ENCODE data around the gene CPO.

Gene CPO

DNA sequence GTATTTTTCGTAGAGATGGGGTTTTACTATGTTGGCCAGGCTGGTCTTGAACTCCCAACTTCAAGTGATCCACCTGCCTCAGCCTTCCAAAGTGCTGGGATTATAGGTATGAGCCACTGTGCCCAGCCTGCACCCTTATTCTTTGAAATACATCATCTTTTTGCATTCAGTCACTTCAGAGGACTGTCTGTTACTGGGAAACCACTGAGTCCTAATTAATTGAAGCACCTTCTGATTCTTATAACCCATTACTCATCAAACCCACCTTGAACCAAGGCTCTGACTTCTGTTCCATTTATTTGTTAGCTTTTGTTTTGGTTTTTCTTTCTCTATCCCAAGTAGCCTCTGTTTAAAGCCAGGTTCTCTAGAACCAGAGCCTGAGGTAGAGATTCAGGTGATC lies 49.6 kb downstream of the CPO start:
- H3K4me2 ChIP-seq (ENCODE audit: low read length), result no peak overlapping the region

DNA sequence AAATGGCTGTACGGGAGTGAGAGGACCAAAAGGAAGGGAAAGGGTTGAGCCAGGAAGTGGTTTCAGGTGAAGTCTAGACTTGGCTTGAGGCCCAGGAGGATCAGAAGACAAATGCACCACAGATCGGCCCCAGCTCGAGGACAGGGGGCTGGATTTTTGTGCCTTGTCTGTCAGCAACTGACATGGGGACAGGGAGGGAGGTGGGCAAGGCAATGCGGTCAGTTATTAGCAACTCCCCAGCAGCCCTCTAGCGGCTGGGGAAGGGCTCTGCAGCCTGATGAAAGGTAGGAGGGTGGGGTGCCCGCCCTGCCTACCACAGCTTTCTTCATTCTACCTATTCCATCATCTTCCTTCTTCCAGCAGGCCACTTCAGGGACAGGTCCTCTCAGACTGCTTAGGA lies 50.0 kb downstream of the CPO start:
- Histone ChIP-seq H3K9me3 (ENCODE audit: low read length) (no peaks in the 10 kb centered on the region), H3K27me3 (ENCODE audit: insufficient read depth, low read length) (no peaks in the 10 kb centered on the region), H3K4me2 (ENCODE audit: low read length) (no peak overlapping the region), H3K36me3 (ENCODE audit: insufficient read depth, low read length) (no peaks in the 10 kb centered on the region), H3K4me1 (ENCODE audit: insufficient read depth, low read length, severe bottlenecking) (no peaks in the 10 kb centered on the region), H3F3A (ENCODE audit: insufficient read depth, low read length) (no peaks in the 10 kb centered on the region), H3K79me2 (ENCODE audit: insufficient read depth, low read length) (no peaks in the 10 kb centered on the region), H3K4me3 (ENCODE audit: low read depth, low read length, poor library complexity, severe bottlenecking) (no peak overlapping the region), H2AFZ (ENCODE audit: low read length) (no peak overlapping the region), H3K9me2 (ENCODE audit: low read depth, low read length) (no peaks in the 10 kb centered on the region), H3K9ac (ENCODE audit: low read length) (no peak overlapping the region), H4K20me1 (ENCODE audit: insufficient read depth, low read length) (no peaks in the 10 kb centered on the region), H3K27ac (ENCODE audit: low read depth, low read length, poor library complexity, severe bottlenecking) (no peak overlapping the region)
- TF ChIP-seq, protein P1, sequence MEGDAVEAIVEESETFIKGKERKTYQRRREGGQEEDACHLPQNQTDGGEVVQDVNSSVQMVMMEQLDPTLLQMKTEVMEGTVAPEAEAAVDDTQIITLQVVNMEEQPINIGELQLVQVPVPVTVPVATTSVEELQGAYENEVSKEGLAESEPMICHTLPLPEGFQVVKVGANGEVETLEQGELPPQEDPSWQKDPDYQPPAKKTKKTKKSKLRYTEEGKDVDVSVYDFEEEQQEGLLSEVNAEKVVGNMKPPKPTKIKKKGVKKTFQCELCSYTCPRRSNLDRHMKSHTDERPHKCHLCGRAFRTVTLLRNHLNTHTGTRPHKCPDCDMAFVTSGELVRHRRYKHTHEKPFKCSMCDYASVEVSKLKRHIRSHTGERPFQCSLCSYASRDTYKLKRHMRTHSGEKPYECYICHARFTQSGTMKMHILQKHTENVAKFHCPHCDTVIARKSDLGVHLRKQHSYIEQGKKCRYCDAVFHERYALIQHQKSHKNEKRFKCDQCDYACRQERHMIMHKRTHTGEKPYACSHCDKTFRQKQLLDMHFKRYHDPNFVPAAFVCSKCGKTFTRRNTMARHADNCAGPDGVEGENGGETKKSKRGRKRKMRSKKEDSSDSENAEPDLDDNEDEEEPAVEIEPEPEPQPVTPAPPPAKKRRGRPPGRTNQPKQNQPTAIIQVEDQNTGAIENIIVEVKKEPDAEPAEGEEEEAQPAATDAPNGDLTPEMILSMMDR (IDR thresholded peaks at IDR 0.05; ENCODE audit: low read length), result peak; percentile 77
- TF ChIP-seq EZH2 (IDR thresholded peaks at IDR 0.05; ENCODE audit: borderline replicate concordance, low read length), result no peak

More for the DNA sequence above, 49.6 kb downstream of the CPO start:
- no peak for TF ChIP-seq EZH2 (IDR thresholded peaks at IDR 0.05; ENCODE audit: borderline replicate concordance, low read length)
- TF ChIP-seq, protein P1 (IDR thresholded peaks at IDR 0.05; ENCODE audit: low read length), result no peak
- H3K79me2 ChIP-seq (ENCODE audit: insufficient read depth, low read length), result no peaks in the 10 kb centered on the region
- H3K4me3 ChIP-seq (ENCODE audit: low read depth, low read length, poor library complexity, severe bottlenecking), result no peak overlapping the region
- no peaks in the 10 kb centered on the region for H3K4me1 ChIP-seq (ENCODE audit: insufficient read depth, low read length, severe bottlenecking)
- no peaks in the 10 kb centered on the region for H3K9me2 ChIP-seq (ENCODE audit: low read depth, low read length)
- H3K36me3 ChIP-seq (ENCODE audit: insufficient read depth, low read length), result no peaks in the 10 kb centered on the region
- no peak overlapping the region for H3K27ac ChIP-seq (ENCODE audit: low read depth, low read length, poor library complexity, severe bottlenecking)
- H3K9ac ChIP-seq (ENCODE audit: low read length), result no peak overlapping the region
- H3K27me3 ChIP-seq (ENCODE audit: insufficient read depth, low read length), result no peaks in the 10 kb centered on the region
- no peaks in the 10 kb centered on the region for H3F3A ChIP-seq (ENCODE audit: insufficient read depth, low read length)
- no peaks in the 10 kb centered on the region for H4K20me1 ChIP-seq (ENCODE audit: insufficient read depth, low read length)
- H3K9me3 ChIP-seq (ENCODE audit: low read length), result no peaks in the 10 kb centered on the region
- H2AFZ ChIP-seq (ENCODE audit: low read length), result no peak overlapping the region

DNA sequence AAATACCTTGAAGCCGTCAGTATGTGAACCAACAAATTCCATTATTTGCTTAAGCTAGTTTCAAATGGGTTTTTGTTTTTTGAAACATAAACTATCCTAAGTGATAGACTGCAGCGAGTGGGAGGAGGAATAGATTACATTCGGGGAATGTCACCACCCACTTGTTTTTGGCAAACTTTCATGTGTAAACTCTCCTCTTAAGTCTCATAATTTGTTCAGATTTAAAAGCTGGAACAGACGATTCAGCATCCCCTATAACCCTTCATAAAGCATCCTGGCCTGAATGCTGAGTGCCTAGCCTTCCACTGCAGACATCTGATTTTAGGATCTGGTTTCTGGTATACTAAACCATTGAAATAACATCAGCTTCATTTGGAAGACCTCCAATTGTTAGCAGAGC lies 51.0 kb downstream of the CPO start:
- no peaks in the 10 kb centered on the region for H3K79me2 ChIP-seq (ENCODE audit: insufficient read depth, low read length)
- no peaks in the 10 kb centered on the region for H3K36me3 ChIP-seq (ENCODE audit: insufficient read depth, low read length)
- H2AFZ ChIP-seq (ENCODE audit: low read length), result no peak overlapping the region
- H3K9me3 ChIP-seq (ENCODE audit: low read length), result no peaks in the 10 kb centered on the region
- no peaks in the 10 kb centered on the region for H3K9me2 ChIP-seq (ENCODE audit: low read depth, low read length)
- no peak overlapping the region for H3K4me2 ChIP-seq (ENCODE audit: low read length)
- H3K4me1 ChIP-seq (ENCODE audit: insufficient read depth, low read length, severe bottlenecking), result no peaks in the 10 kb centered on the region
- no peaks in the 10 kb centered on the region for H4K20me1 ChIP-seq (ENCODE audit: insufficient read depth, low read length)
- no peak overlapping the region for H3K27ac ChIP-seq (ENCODE audit: low read depth, low read length, poor library complexity, severe bottlenecking)
- H3K27me3 ChIP-seq (ENCODE audit: insufficient read depth, low read length), result no peaks in the 10 kb centered on the region
- no peaks in the 10 kb centered on the region for H3F3A ChIP-seq (ENCODE audit: insufficient read depth, low read length)
- no peak overlapping the region for H3K4me3 ChIP-seq (ENCODE audit: low read depth, low read length, poor library complexity, severe bottlenecking)
- TF ChIP-seq, protein P1 (IDR thresholded peaks at IDR 0.05; ENCODE audit: low read length), result no peak
- TF ChIP-seq EZH2 (IDR thresholded peaks at IDR 0.05; ENCODE audit: borderline replicate concordance, low read length), result no peak
- no peak overlapping the region for H3K9ac ChIP-seq (ENCODE audit: low read length)
